ENCODE data around the gene MDFI.

- TF ChIP-seq POLR2AphosphoS5 (IDR thresholded peaks at IDR 0.05; ENCODE audit: borderline replicate concordance, low read depth, low read length) (no peak), EZH2 (IDR thresholded peaks at IDR 0.05) (no peak)
These were observed 15.9 kb upstream of the MDFI start for GRCh38 chr6:41622206-41622988.
